Upper lobe of left lung (tissue), 6 donors: ENCODE results near the gene CFAP251. TPM values are rescaled to one million over a fixed set of nuclear protein-coding genes. Genes with fewer than 3 reads are reported as not detected.

Experiments
- ATAC-seq, 2 donors: fragments of 200-7000 bp; cut with Tn5 transposase; one replicate each; pipeline ENCODE4 v1.9.1; 2022; ENCODE audit warnings: mild to moderate bottlenecking in 2 of 2, moderate library complexity in 2 of 2; ENCODE audit not compliant: low FRiP score in 2 of 2
- DNase-seq, 2 donors: peaks; one replicate each; pipeline ENCODE4 v3.0.0-alpha.2; 2019 to 2020
- H3K27ac ChIP-seq, 4 donors: fragments of 200-600 bp; sonication (generic); one replicate each; pipeline ENCODE4 v1.5.1; 2016 to 2019
- H3K27me3 ChIP-seq, 4 donors: fragments of 200-600 bp; sonication (generic); one replicate each; pipeline ENCODE4 v1.5.1; 2017 to 2019
- H3K36me3 ChIP-seq, 4 donors: fragments of 200-600 bp; sonication (generic); one replicate each; pipeline ENCODE4 v1.5.1; 2016 to 2019
- H3K4me1 ChIP-seq, 4 donors: fragments of 200-600 bp; sonication (generic); one replicate each; pipeline ENCODE4 v1.5.1; 2018 to 2019
- H3K4me3 ChIP-seq, 4 donors: fragments of 200-600 bp; sonication (generic); one replicate each; pipeline ENCODE4 v1.5.1; 2017 to 2019; ENCODE audit warnings: mild to moderate bottlenecking in 2 of 4, moderate library complexity in 1 of 4
- H3K9me3 ChIP-seq, 4 donors: fragments of 200-600 bp; sonication (generic); one replicate each; pipeline ENCODE4 v1.5.1; 2018 to 2019
- EP300 ChIP-seq, 4 donors: sonication (generic); formaldehyde crosslinking; IDR thresholded peaks; one replicate each; pipeline ENCODE4 v1.5.1; 2017; ENCODE audit warnings: antibody characterized with exemption in 4 of 4, control low read depth in 2 of 4
- POLR2A ChIP-seq, 4 donors: fragments of 450-650 bp; IDR thresholded peaks; one replicate each; pipeline ENCODE4 v1.5.1; 2016 to 2017; ENCODE audit warnings: antibody characterized with exemption in 4 of 4, mild to moderate bottlenecking in 2 of 4
- POLR2AphosphoS5 ChIP-seq, 2 donors: sonication (generic); formaldehyde crosslinking; IDR thresholded peaks; one replicate each; pipeline ENCODE4 v1.5.1; 2017; ENCODE audit warnings: antibody characterized with exemption in 2 of 2
- WGBS, 2 donors: methylation state at CpG; one replicate each; pipeline ENCODE4 v1.1.5; 2017 to 2018; 5-methylcytosine and 5-hydroxymethylcytosine counted together
- total RNA-seq, 6 donors: library from RNA; depleted of rRNA in 4 of 6; stranded (reverse); fragments of >200 nt in 4 of 6; gene quantifications; one replicate each; pipeline versions ENCODE4 v1.1.0 to v1.2.1, GENCODE V29; 2016 to 2021
- TF ChIP-seq, protein P1 (sequence below), 6 experiments: fragments of 450-650 bp in 4 of 6; fragments of 200-600 bp in 2 of 6; sonication (generic) in 2 of 6; IDR thresholded peaks; one replicate each; pipeline ENCODE4 v1.5.1; 2016 to 2019; ENCODE audit warnings: antibody characterized with exemption in 6 of 6
- donor health status: DM: no; HTN: no; CAD: no; lungs with moderate emphysema.
- donor health status: DM: no; HTN: yes; CAD: no; lungs with severe emphysema.

CFAP251 gene
- total RNA-seq, 6 donors from 2014 or later, result 3.1 to 65.1 (median 12.7) TPM

DNA sequence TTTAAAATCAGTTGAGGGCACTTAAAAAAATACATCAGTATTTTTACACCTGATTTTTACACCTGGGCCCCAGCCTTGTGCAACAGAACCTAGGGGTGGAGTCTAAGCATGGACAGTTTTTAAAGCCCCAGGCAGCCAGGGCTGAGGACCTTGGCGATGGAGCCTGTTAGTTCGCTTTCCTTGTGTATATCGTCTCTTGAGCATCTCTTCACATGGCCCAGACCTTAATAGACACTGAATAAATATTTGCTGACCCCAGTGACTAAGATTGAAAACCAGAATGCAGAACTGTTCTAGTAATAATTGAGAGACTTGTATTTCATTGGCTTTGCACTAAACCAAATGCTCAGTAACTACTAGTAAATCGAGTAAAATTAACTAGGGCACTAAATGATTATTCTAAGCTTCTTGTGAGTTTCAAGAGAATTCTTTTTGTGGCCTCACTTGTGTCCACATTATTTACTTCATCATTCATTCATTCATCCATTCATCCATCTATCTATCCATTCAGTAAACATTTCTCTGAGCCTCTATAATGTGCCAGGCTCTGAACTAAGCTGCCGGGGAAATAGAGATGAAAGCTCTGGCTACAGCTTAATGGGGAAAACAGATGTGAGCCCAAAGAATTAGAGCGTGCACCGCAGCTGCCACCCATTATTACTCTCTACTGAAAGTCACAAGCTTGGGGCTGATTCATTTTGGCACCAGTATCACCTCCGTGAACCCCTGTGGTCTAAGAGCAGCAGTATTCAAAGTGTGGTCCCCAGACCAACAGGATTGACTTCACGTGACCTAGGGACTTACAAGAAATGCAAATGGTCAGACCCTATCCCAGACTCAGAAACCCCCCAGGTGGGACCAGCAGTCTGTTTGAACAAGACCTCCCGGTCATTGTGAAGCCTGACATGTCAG is 72.6 kb downstream of the CFAP251 start:
- peaks cover 5 to 20% (median 13%) of the 10 kb centered on the region in 4 donors for H3K4me1 ChIP-seq
- no peaks in the 10 kb centered on the region for H3K9me3 ChIP-seq
- H3K27ac ChIP-seq, result peak overlapping the region; percentile 40 to 77 (median 69)
- peak in 1 of 2 donors; percentile 63 for DNase-seq
- peak in 1 of 2 donors; percentile 70 for ATAC-seq
- H3K27me3 ChIP-seq, result no peaks in the 10 kb centered on the region
- H3K4me3 ChIP-seq, result no peak overlapping the region
- no peaks in the 10 kb centered on the region for H3K36me3 ChIP-seq
- 65 to 76% methylated on average over 9 to 10 of the region's 10 CpGs for WGBS, 2 donors
- TF ChIP-seq EP300 (IDR thresholded peaks at IDR 0.05) (no peak), POLR2A (IDR thresholded peaks at IDR 0.05) (no peak), POLR2AphosphoS5 (IDR thresholded peaks at IDR 0.05) (no peak)
- TF ChIP-seq, protein P1, sequence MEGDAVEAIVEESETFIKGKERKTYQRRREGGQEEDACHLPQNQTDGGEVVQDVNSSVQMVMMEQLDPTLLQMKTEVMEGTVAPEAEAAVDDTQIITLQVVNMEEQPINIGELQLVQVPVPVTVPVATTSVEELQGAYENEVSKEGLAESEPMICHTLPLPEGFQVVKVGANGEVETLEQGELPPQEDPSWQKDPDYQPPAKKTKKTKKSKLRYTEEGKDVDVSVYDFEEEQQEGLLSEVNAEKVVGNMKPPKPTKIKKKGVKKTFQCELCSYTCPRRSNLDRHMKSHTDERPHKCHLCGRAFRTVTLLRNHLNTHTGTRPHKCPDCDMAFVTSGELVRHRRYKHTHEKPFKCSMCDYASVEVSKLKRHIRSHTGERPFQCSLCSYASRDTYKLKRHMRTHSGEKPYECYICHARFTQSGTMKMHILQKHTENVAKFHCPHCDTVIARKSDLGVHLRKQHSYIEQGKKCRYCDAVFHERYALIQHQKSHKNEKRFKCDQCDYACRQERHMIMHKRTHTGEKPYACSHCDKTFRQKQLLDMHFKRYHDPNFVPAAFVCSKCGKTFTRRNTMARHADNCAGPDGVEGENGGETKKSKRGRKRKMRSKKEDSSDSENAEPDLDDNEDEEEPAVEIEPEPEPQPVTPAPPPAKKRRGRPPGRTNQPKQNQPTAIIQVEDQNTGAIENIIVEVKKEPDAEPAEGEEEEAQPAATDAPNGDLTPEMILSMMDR (IDR thresholded peaks at IDR 0.05), result no peak

DNA sequence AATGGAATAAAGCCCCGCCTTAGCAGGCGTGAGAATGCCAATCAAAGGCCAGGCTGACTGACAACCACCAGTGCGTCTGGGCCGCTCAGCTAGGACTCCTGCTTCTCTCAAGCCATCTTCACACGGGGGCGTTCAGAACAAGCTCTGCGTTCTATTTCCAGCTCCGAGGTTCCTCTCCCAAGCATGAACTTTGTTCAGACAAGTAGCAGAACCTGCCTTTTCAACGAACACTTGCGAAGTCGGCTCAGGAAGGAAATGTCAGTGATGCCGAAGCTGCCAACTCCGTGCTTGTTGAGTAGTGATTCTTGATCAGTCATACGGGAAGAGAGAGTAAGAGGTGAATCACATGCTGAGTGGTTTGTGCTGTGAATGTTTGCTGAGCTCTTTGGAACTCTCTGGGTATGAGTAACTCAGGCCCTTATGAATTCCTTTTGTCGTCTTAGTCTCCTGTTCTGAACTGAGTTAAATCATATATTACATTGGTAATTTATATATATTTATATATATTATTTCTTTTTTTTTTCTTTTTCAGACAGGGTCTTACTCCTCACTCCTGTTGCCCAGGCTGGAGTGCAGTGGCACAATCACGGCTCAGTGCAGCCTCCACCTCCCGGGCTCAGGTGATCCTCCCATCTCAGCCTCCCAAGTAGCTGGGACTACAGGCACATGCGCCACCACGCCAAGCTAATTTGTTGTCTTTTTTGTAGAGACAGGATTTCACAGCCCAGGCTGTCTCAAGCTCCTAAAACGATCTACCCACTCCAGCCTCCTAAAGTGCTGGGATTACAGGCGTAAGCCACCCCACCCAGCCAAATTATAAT is 73.9 kb downstream of the CFAP251 start:
- ATAC-seq (peak; percentile 70 to 93), DNase-seq (peak in 1 of 2 donors; percentile 87)
- Histone ChIP-seq H3K4me3 (no peak overlapping the region), H3K36me3 (no peaks in the 10 kb centered on the region), H3K4me1 (peaks cover 5 to 20% (median 14%) of the 10 kb centered on the region in 4 donors), H3K27me3 (no peaks in the 10 kb centered on the region), H3K9me3 (no peaks in the 10 kb centered on the region), H3K27ac (peak overlapping the region; percentile 53 to 77 (median 69))
- 35 to 54% methylated on average over 19 to 21 of the region's 21 CpGs for WGBS, 2 donors
- TF ChIP-seq POLR2A (IDR thresholded peaks at IDR 0.05) (peak in 1 of 4 donors; percentile 20), EP300 (IDR thresholded peaks at IDR 0.05) (peak in 2 of 4 donors; percentile 41 to 85), POLR2AphosphoS5 (IDR thresholded peaks at IDR 0.05) (peak; percentile 53 to 64)
- TF ChIP-seq, protein P1 (IDR thresholded peaks at IDR 0.05), result no peak

- H3K4me1 ChIP-seq, result peaks cover 5 to 17% (median 10%) of the 10 kb centered on the region in 4 donors
- ATAC-seq (peak in 1 of 2 donors; percentile 49), DNase-seq (no peak)
- 45 to 51% methylated on average over 9 of the region's 9 CpGs for WGBS, 2 donors
- no peaks in the 10 kb centered on the region for H3K9me3 ChIP-seq
- TF ChIP-seq POLR2AphosphoS5 (IDR thresholded peaks at IDR 0.05), result no peak
- TF ChIP-seq, protein P1 (IDR thresholded peaks at IDR 0.05), result no peak
- no peak overlapping the region for H3K4me3 ChIP-seq
- H3K27me3 ChIP-seq, result no peaks in the 10 kb centered on the region
- no peaks in the 10 kb centered on the region for H3K36me3 ChIP-seq
- no peak overlapping the region for H3K27ac ChIP-seq
Observed at GRCh38 chr12:121996050-121996944, 77.9 kb downstream of the CFAP251 start.

DNA sequence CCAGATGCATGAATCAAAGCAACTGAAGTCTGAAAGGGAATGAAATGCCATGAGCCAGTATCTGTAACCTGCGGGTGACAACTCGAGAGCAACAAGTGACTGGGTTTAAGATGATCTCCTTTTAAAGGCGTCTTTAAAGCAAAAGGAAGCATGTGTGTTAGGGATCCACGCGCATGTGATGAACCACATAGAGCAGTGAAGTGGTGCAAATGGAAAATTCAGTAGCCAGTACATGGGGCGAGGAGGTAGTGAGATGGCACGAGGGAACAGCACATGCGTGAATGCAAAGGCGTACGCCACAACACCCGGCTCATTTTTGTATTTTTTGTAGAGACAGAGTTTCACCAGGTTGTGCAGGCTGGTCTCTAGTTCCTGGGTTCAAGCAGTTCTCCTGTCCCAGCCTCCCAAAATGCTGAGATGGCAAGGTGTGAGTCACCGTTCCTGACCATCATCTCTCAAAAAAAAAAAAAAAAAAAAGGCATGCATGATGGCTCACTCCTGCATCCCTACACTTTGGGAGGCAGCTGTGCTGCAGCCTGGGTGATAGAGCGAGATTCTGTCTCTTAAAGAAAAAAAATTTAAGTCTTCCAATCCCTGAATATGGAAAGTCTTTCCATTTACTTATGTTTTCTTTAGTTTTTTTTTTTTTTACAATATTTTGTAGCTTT is 78.7 kb downstream of the CFAP251 start:
- Histone ChIP-seq H3K36me3 (no peaks in the 10 kb centered on the region), H3K27ac (no peak overlapping the region), H3K4me3 (no peak overlapping the region), H3K9me3 (no peaks in the 10 kb centered on the region), H3K4me1 (peaks cover 3 to 10% (median 8%) of the 10 kb centered on the region in 4 donors), H3K27me3 (no peaks in the 10 kb centered on the region)
- ATAC-seq, result no peak
- whole genome bisulfite sequencing, 2 donors, result 79 to 81% methylated on average over 13 of the region's 13 CpGs
- DNase-seq, result no peak
- TF ChIP-seq POLR2A (IDR thresholded peaks at IDR 0.05) (no peak), EP300 (IDR thresholded peaks at IDR 0.05) (no peak), POLR2AphosphoS5 (IDR thresholded peaks at IDR 0.05) (no peak)
- TF ChIP-seq, protein P1 (IDR thresholded peaks at IDR 0.05), result no peak
